HepG2 (cell line): ENCODE measurements around the gene CDHR3. TPM values are rescaled to one million over a fixed set of nuclear protein-coding genes. Genes with fewer than 3 reads are reported as not detected.

ENCODE experiments used
- ATAC-seq: fragments of 200-7000 bp; cut with Tn5 transposase; 3 replicates; pipeline ENCODE4 v1.9.1; 2020; ENCODE audit warnings: mild to moderate bottlenecking, moderate library complexity
- BruUV-seq: library from RNA; stranded (reverse); fragments of 400-500 nt; replicated peaks from 2 replicates; lab custom pipeline; 2021; lab: Mats Ljungman, UMichigan
- CTCF ChIA-PET: fragments of 300-600 bp; formaldehyde crosslinking; extraction: SDS; loops from one replicate; lab custom pipeline; 2021; ENCODE audit warnings: low total read pairs, inconsistent platforms, low intra/inter-chr PET ratio; lab: Yijun Ruan, JAX
- POLR2A ChIA-PET: fragments of 350-600 bp; sonication (Branson Sonifier 250); formaldehyde crosslinking; loops from one replicate; lab custom pipeline; 2020; ENCODE audit warnings: antibody characterized with exemption, inconsistent platforms; lab: Yijun Ruan, JAX
- DNase-seq: peaks from one replicate; pipeline ENCODE4 v3.0.0-alpha.2; 2015; ENCODE audit warnings: low spot score
- FAIRE-seq: peaks from 3 replicates; lab custom pipeline; 2011; peaks lifted over from hg19 to GRCh38; lab: Jason Lieb, UNC
- H2AFZ ChIP-seq: one replicate; pipeline ENCODE4 v1.6.1; 2011; ENCODE audit warnings: low read length, inconsistent platforms
- H3K27ac ChIP-seq: fragments of 300-600 bp; 3 replicates; pipeline ENCODE4 v1.8.0; 2011; ENCODE audit warnings: mixed run types, mild to moderate bottlenecking, mixed read lengths, low read length, inconsistent platforms; ENCODE audit not compliant: insufficient read depth; ENCODE audit errors: extremely low read length
- H3K27me3 ChIP-seq, 2 experiments: fragments of 200-600 bp in 1 of 2; 2 replicates in 1 of 2; 3 replicates in 1 of 2; pipeline versions ENCODE4 v1.6.0 to v1.8.0; 2011; ENCODE audit warnings: low read length in 2 of 2, mild to moderate bottlenecking in 2 of 2, moderate library complexity in 2 of 2, inconsistent platforms in 1 of 2; ENCODE audit not compliant: insufficient read depth in 2 of 2, control insufficient read depth in 1 of 2
- H3K36me3 ChIP-seq, 2 experiments: fragments of 200-600 bp in 1 of 2; replicated peaks in 1 of 2; 2 replicates in 1 of 2; 3 replicates in 1 of 2; pipeline versions ENCODE4 v1.5.1 to v1.8.0; 2011; ENCODE audit warnings: low read length in 2 of 2, inconsistent platforms in 1 of 2; ENCODE audit not compliant: insufficient read depth in 2 of 2, control insufficient read depth in 1 of 2
- H3K4me1 ChIP-seq: 2 replicates; pipeline ENCODE4 v1.5.1; 2012; ENCODE audit warnings: low read length, inconsistent platforms; ENCODE audit not compliant: insufficient read depth
- H3K4me2 ChIP-seq: 2 replicates; pipeline ENCODE4 v1.6.0; 2011; ENCODE audit warnings: low read depth, low read length, inconsistent platforms
- H3K4me3 ChIP-seq, 3 experiments: fragments of 200-600 bp in 1 of 3; sonication (generic), shearing (Covaris generic) in 1 of 3; replicated peaks in 1 of 3; 2 replicates each; pipeline ENCODE4 v1.5.1; 2011 to 2016; ENCODE audit warnings: low read length in 3 of 3, inconsistent platforms in 2 of 3, low read depth in 2 of 3, mild to moderate bottlenecking in 2 of 3, control low read depth in 1 of 3, mixed read lengths in 1 of 3; ENCODE audit not compliant: insufficient read depth in 1 of 3
- H3K79me2 ChIP-seq: one replicate; pipeline ENCODE4 v1.6.1; 2011; ENCODE audit warnings: low read length, inconsistent platforms; ENCODE audit not compliant: insufficient read depth
- H3K9ac ChIP-seq: 2 replicates; pipeline ENCODE4 v1.6.0; 2011; ENCODE audit warnings: mild to moderate bottlenecking, low read depth, low read length, inconsistent platforms; ENCODE audit not compliant: insufficient read depth
- H3K9me3 ChIP-seq: 2 replicates; pipeline ENCODE4 v1.5.1; 2012; ENCODE audit warnings: mild to moderate bottlenecking, low read length
- H4K20me1 ChIP-seq: 2 replicates; pipeline ENCODE4 v1.6.0; 2011; ENCODE audit warnings: inconsistent platforms, mild to moderate bottlenecking, low read length, moderate library complexity; ENCODE audit not compliant: insufficient read depth
- BRCA1 ChIP-seq: sonication (generic); formaldehyde crosslinking; IDR thresholded peaks from 2 replicates; pipeline ENCODE4 v1.4.0; 2020; ENCODE audit warnings: missing genetic modification reagents
- MAFF ChIP-seq: IDR thresholded peaks from 2 replicates; pipeline ENCODE4 v1.6.1; 2011; ENCODE audit warnings: low read depth, low read length, improper control_type of control experiment
- RORA ChIP-seq: sonication (generic); formaldehyde crosslinking; IDR thresholded peaks from 2 replicates; pipeline ENCODE4 v1.5.0; 2020; ENCODE audit warnings: mild to moderate bottlenecking, missing genetic modification reagents, moderate library complexity
- TRIM24 ChIP-seq: sonication (generic); formaldehyde crosslinking; IDR thresholded peaks from 2 replicates; pipeline ENCODE4 v1.8.0; 2022; ENCODE audit warnings: mild to moderate bottlenecking, missing genetic modification reagents
- ZNF205 ChIP-seq: IDR thresholded peaks from 2 replicates; pipeline ENCODE4 v1.6.1; 2018; ENCODE audit warnings: missing biosample characterization, missing genetic modification reagents
- ZNF264 ChIP-seq: sonication (generic); formaldehyde crosslinking; IDR thresholded peaks from 2 replicates; pipeline ENCODE4 v1.4.0; 2020; ENCODE audit warnings: missing genetic modification reagents
- ZNF781 ChIP-seq: sonication (generic); formaldehyde crosslinking; IDR thresholded peaks from 2 replicates; pipeline ENCODE4 v1.5.1; 2020; ENCODE audit warnings: borderline replicate concordance, mild to moderate bottlenecking, missing genetic modification reagents; ENCODE audit errors: not compliant biosample characterization
- WGBS: methylation state at CpG from one replicate; pipeline ENCODE4 v1.1.6; 2017; ENCODE audit warnings: low lambda C conversion rate; 5-methylcytosine and 5-hydroxymethylcytosine counted together
- in situ Hi-C: cut with HindIII; loops from 2 replicates; pipeline ENCODE4 v1.10.0; 2017; ENCODE audit warnings: low pct_unique_long_range_greater_than_20kb; ENCODE audit not compliant: extremely low pct_ligation_motif_present
- intact Hi-C: fragments of 100-400 bp; cut with micrococcal nuclease; formaldehyde crosslinking; loops from one replicate; pipeline ENCODE4 v1.10.0; 2022; ENCODE audit not compliant: unreplicated experiment
- polyA plus RNA-seq, 8 experiments: library from polyadenylated mRNA; depleted of rRNA in 3 of 8; stranded (reverse) in 7 of 8; unstranded in 1 of 8; fragments of >200 nt; fragmentation: Illumina TruSeq in 4 of 8; extraction: Trizol in 4 of 8; gene quantifications; 2 replicates each; pipeline versions ENCODE4 v1.2.1 to v1.2.3, GENCODE V29; 2011 to 2016; ENCODE audit warnings: low read depth in 4 of 8, missing spikeins in 1 of 8, mixed read lengths in 1 of 8; ENCODE audit not compliant: insufficient read depth in 1 of 8
- total RNA-seq, 5 experiments: library from RNA; depleted of rRNA; stranded (reverse); fragments of >200 nt; fragmentation: Illumina TruSeq; extraction: Trizol; gene quantifications; 2 replicates each; pipeline ENCODE4 v1.2.3, GENCODE V29; 2016; ENCODE audit warnings: low read depth in 1 of 5
- TF ChIP-seq, protein P1 (sequence below): sonication (generic); formaldehyde crosslinking; IDR thresholded peaks from 2 replicates; pipeline ENCODE4 v1.5.1; 2020; ENCODE audit warnings: mild to moderate bottlenecking, missing genetic modification reagents, borderline replicate concordance

CDHR3 gene
- total and polyA plus RNA-seq, 2 of the 13 experiments (the other 11 are each of a cell fraction or from before 2014, with no cell fraction given) = 6.5 to 11.8 TPM

DNA sequence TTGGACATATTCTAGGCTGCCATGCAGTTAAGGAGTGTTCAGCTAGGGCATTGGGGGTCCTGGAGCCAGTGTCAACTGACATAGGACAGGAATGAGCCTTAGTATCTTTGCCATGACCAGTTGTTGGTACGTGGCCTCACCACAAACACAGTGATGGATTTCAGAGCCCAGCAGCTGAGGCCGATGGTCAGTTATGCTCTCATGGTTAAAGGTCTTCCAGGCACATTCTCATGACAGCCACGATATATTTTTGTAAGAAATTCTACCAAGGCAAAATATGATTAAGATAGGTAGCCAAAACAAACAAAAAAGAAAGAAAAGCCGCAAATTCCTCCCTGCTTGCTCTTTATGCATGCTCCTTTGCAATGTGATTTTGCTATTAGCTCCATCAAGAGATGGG is 47.8 kb downstream of the CDHR3 start (continued):
- TF ChIP-seq TRIM24 (no peak), MAFF (no peak), ZNF205 (CRISPR knock-in tag) (no peak), BRCA1 (no peak)
- TF ChIP-seq, protein P1, sequence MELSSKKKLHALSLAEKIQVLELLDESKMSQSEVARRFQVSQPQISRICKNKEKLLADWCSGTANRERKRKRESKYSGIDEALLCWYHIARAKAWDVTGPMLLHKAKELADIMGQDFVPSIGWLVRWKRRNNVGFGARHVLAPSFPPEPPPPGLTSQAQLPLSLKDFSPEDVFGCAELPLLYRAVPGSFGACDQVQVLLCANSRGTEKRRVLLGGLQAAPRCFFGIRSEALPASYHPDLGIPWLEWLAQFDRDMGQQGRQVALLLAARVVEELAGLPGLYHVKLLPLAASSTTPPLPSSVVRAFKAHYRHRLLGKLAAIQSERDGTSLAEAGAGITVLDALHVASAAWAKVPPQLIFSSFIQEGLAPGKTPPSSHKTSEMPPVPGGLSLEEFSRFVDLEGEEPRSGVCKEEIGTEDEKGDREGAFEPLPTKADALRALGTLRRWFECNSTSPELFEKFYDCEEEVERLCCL (CRISPR knock-in tag) = no peak

DNA sequence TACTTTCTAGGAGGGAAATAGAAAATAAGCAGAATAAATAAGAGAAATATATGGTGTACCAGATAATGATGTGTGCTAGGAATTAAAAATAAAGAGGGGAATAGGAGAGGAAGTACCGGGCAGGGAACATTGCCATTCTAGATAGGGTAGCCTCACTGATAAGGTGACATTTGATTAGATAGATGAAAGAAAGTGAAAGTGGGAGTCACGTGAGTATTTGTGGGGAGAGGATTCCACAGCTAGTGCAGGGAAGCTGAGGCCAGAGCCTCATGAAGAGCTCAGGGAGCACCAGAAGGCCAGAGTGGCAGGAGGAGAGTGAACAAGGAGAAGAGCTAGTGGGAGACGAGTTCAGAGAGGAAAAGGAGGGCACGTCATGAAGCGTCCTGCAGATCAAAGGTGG is 49.1 kb downstream of the CDHR3 start:
- in situ Hi-C loops (loop anchor here (10.0 kb wide), 1 partner anchor 247 kb away; no protein-coding TSS in a partner anchor), intact Hi-C loops (no loop called here)

More for the DNA sequence above, 49.1 kb downstream of the CDHR3 start:
- H4K20me1 ChIP-seq = no peaks in the 10 kb centered on the region
- no peak overlapping the region for H3K4me3 ChIP-seq
- no peaks in the 10 kb centered on the region for H3K36me3 ChIP-seq
- H2AFZ ChIP-seq = no peak overlapping the region
- no peak for ATAC-seq
- no peaks in the 10 kb centered on the region for H3K79me2 ChIP-seq
- H3K9ac ChIP-seq = no peak overlapping the region
- BruUV-seq = no TSS peak
- no peak for TF ChIP-seq ZNF264 (CRISPR knock-in tag)
- TF ChIP-seq RORA (CRISPR knock-in tag) = no peak
- no peak for TF ChIP-seq ZNF781 (CRISPR knock-in tag)
- no peak overlapping the region for H3K27ac ChIP-seq
- POLR2A ChIA-PET = no interaction called here
- FAIRE-seq = no peak
- no peaks in the 10 kb centered on the region for H3K9me3 ChIP-seq
- CTCF ChIA-PET = no interaction called here
- DNase-seq = no peak
- no peak overlapping the region for H3K4me2 ChIP-seq
- H3K4me1 ChIP-seq = 0 out of 2 replicates have a peak, but pooled peaks cover 10% of the 10 kb centered on the region
- no peaks in the 10 kb centered on the region for H3K27me3 ChIP-seq
- 59% methylated on average over 5 of the region's 5 CpGs for WGBS
